ENCODE data around the gene LRRC4C.

DNA sequence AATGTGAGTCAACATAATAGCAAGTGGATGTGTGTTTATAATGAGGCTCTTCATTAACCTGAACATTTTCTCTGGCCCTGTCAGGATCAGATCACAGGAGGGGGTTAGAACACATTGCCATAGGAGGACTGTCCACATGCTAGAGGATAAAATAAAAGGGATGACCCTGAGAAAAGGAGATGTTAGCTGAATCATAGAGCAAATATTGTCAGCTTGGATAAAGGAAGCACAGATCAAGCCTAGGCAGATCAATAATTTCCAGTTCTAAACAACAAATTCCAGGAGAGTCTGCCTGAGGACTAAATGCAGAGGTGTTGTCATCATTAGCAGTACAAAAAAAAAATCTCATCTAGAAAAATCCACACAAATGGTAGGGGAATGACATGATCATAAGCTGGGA is 337.9 kb downstream of the LRRC4C start:
- TF ChIP-seq CTCF (conservative IDR thresholded peaks at IDR 0.05 in 1 of 2, IDR thresholded peaks at IDR 0.05 in 1 of 2; ENCODE audit: low read depth in 1 of 2, low read length in 2 of 2) (no peak), EZH2 (IDR thresholded peaks at IDR 0.05; ENCODE audit: low read length, missing control alignments) (no peak)

Measured in fibroblast of lung (primary cell).